GM13976 (cell line): Measurements from ENCODE around the gene PPIG.
"Not testable (repeated sequence)": the region's sequence is repeated elsewhere in the genome, so short reads cannot be mapped to it uniquely, and the experiment has no call there.

Source experiments
- DNase-seq: peaks from one replicate; pipeline ENCODE4 v3.0.0; 2012; ENCODE audit warnings: low spot score
- in situ Hi-C: fragments of 300-500 bp; cut with MboI; formaldehyde crosslinking; loops from one replicate; pipeline ENCODE4 v1.12.0; 2022; ENCODE audit warnings: low sequenced_read_pairs, mixed read lengths, inconsistent platforms; ENCODE audit not compliant: unreplicated experiment
- TF ChIP-seq, protein P1 (sequence below): IDR thresholded peaks from 2 replicates; pipeline ENCODE4 v1.5.1; 2012; ENCODE audit warnings: borderline replicate concordance, mild to moderate bottlenecking; ENCODE audit not compliant: insufficient read depth; ENCODE audit errors: extremely low read depth, missing control alignments, control extremely low read depth

Gene PPIG

DNA sequence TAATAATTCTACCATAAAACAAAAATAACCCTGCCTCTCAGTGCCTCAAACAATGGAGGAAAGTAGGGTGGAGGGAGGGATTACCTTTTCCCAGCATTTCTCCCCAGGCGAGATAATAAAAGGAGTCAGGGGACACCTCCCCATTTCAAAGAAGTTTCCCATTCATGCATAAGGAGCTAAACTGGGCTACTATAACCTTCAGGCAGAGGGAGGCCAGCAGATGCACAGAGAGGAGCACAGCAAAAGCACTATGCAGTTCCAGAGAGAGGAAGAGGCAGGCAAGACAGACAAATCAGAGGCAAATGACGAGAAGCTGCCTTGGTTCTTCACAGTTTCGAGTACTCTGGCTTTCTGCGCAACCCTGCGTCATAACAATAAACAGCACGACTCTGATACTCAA lies 92.7 kb downstream of the PPIG start:
- in situ Hi-C loops, result no loop called here
- TF ChIP-seq, protein P1, sequence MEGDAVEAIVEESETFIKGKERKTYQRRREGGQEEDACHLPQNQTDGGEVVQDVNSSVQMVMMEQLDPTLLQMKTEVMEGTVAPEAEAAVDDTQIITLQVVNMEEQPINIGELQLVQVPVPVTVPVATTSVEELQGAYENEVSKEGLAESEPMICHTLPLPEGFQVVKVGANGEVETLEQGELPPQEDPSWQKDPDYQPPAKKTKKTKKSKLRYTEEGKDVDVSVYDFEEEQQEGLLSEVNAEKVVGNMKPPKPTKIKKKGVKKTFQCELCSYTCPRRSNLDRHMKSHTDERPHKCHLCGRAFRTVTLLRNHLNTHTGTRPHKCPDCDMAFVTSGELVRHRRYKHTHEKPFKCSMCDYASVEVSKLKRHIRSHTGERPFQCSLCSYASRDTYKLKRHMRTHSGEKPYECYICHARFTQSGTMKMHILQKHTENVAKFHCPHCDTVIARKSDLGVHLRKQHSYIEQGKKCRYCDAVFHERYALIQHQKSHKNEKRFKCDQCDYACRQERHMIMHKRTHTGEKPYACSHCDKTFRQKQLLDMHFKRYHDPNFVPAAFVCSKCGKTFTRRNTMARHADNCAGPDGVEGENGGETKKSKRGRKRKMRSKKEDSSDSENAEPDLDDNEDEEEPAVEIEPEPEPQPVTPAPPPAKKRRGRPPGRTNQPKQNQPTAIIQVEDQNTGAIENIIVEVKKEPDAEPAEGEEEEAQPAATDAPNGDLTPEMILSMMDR, result no peak
- DNase-seq, result no peak

DNA sequence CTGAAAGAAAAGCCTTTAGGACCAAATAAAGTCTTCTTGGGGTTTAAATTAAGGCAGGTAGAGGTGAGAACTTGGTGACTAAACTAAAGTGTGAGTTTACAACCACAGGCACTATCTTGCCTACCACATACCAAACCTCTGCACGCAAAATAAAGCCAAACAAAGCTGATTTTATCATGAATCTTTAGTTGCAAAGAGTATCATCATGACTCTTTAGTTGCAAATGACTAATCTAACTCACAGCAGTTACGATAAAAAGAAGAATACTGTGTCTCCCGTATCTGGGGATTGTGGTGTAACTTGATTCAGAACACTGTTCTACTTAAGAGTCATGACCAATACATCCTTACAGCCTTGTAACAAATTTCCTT lies 98.9 kb downstream of the PPIG start:
- DNase-seq, result no peak
- TF ChIP-seq, protein P1, result no peak
- in situ Hi-C loops, result no loop called here

DNA sequence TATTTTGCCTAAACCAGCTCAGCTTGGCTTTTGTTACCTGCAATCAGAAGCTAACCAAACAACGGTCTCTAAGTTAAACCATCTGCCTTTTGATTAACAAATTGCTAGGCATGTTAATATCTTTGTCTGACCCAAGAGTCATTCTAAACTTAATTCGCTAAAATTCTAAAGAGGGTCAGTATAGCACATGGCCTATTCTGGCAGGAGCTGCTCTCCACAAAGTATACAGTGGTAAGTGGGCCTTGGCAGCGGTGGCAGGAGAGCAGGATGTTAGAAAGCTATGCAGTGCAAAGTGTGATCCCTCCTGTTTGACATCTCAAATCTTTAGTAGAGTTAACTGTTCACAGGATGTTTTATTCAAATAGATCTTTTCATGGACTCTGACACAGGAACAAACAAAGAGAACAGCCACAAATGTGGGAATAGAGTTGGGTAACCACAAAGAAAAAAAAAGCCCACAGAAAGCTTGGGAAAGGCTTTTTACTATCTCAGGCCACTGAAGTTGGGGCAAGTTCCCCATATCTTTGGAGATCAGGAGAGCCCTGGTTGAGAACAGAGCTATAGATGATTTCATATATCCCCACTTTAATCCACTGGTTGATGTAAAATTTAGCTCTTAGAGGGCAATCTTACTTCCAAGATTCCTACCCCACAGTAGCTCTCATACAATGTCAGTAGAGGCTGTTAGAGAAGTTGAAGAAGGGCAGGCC lies 99.4 kb downstream of the PPIG start:
- no peak for DNase-seq
- TF ChIP-seq, protein P1, result no peak
- in situ Hi-C loops, result no loop called here

DNA sequence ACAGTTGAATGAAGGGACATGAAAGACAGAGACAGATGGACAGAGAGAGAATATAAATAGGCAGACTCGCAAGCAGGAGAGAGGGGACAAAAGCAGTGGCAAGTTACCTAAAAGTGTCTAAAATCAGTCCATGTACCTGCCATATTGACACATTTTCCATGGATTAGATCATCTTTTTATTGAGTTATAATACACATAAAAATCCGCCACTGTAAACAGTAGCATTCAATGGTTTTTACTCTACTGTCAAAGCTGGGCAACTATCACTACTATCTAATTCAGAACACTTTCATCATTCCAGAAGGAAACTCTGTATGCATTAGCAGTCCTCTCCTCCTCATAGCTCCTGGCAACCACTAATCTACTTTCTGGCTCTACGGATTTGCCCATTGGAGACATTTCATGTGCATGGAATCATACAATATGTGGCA lies 100.0 kb downstream of the PPIG start:
- in situ Hi-C loops, result no loop called here
- TF ChIP-seq, protein P1, result no peak
- no peak for DNase-seq

DNA sequence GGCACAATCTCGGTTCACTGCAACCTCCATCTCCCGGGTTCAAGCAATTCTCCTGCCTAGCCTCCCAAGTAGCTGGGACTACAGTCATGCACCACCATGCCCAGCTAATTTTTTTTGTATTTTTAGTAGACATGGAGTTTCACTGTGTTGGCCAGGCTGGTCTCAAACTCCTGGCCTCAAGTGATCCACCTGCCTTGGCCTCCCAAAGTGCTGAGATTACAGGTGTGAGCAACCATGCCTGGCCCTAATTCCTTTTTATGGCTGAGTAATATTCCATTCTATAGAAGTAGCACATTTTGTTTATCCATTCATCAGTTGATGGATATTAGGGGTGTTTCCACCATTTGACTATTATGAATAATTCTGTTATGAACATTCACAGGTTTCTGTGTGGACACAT lies 100.6 kb downstream of the PPIG start:
- DNase-seq, in situ Hi-C loops: not testable (repeated sequence)

DNA sequence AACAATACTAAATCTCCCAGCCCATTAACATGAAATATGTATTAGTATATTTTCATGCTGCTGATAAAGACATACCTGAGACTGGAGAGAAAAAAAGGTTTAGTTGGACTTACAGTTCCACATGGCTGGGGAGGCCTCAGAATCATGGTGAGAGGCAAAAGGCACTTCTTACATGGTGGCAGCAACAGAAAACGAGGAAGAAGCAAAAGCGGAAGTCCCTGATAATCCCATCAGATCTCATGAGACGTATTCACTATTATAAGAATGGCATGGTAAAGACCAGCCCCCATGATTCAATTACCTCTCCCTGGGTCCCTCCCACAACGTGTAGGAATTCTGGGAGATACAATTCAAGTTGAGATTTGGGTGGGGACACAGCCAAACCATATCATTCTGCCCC lies 102.7 kb downstream of the PPIG start:
- DNase-seq, in situ Hi-C loops: not testable (repeated sequence)

DNA sequence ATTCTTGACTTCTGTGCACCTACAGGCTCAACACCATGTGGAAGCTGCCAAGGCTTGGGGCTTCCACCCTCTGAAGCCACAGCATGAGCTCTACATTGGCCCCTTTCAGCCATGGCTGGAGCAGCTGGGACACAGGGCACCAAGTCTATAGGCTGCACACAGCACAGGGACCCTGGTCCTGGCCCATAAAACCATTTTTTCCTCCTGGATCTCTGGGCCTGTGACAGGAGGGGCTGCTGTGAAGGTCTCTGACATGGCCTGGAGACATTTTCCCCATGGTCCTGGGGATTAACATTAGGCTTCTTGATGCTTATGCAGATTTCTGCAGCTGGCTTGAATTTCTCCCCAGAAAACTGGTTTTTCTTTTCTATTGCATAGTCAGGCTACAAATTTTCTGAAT lies 103.8 kb downstream of the PPIG start:
- in situ Hi-C loops, DNase-seq: not testable (repeated sequence)

DNA sequence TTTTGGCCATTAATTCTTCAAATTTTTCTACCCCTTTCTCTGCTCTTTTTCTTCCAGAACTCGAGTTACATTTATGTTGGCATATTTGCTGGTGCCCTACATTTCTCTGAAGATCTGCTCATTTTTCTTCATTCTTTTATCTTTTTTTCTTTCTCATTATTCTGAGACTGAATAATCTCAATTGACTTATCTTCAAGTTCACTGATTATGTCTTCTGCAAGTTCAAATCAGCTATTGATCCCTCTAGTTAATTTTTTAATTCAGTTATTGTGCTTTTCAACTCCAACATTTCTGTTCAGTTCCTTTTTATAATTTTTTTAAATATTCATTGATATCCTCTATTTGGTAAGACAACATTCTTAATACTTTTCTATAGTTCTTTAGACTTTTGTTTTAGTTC lies 106.8 kb downstream of the PPIG start:
- no peak for DNase-seq

More for the DNA sequence above, 106.8 kb downstream of the PPIG start:
- TF ChIP-seq, protein P1, result no peak
- in situ Hi-C loops, result no loop called here
